Stimulated activated CD4-positive, alpha-beta T cell treated with anti-CD3 and anti-CD28 coated beads, Interleukin-2, amount 100 ng/mL, for 48 hours (primary cell): ENCODE data around the gene TAS2R46.
"Not testable (repeated sequence)": the region's sequence is repeated elsewhere in the genome, so short reads cannot be mapped to it uniquely, and the experiment has no call there.

Experiments
- DNase-seq, 2 donors: peaks; one replicate each; pipeline ENCODE4 v3.0.0-alpha.2; 2020

Gene TAS2R46, protein sequence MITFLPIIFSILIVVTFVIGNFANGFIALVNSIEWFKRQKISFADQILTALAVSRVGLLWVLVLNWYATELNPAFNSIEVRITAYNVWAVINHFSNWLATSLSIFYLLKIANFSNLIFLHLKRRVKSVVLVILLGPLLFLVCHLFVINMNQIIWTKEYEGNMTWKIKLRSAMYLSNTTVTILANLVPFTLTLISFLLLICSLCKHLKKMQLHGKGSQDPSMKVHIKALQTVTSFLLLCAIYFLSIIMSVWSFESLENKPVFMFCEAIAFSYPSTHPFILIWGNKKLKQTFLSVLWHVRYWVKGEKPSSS

DNA sequence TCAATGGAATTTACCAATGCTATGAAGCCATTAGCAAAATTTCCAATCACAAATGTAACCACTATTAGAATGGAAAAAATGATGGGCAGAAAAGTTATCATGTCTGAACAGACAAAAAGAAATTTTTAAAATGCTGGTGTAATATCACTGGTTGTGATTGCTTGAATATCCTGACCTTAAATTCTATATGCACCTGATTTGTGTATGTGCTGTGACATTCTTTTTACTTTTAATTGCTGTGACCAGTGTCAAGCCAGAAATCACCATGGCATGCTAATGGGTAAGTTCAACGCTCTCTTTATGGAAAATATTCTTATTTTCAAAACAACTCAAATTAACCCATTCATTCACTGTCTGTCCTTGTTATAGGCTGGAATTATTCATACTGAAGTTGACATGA, at the start of gene TAS2R46:
TSS of gene TAS2R46 (minus strand) at position 101 of the 400 bp plus-strand sequence. CDS start at position 101, 0 bp downstream.
- DNase-seq: not testable (repeated sequence)

DNA sequence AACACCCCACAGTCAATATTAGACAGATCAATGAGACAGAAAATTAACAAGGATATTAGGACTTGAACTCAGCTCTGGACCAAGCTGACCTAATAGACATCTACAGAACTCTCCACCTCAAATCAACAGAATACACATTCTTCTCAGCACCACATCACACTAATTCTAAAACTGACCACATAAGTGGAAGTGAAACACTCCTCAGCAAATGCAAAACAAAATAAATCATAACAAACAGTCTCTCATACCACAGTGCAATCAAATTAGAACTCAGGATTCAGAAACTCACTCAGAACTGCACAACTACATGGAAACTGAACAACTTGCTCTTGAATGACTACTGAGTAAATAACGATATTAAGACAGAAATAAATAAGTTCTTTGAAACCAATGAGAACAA, 49.1 kb upstream of the TAS2R46 start:
- not testable (repeated sequence) for DNase-seq

DNA sequence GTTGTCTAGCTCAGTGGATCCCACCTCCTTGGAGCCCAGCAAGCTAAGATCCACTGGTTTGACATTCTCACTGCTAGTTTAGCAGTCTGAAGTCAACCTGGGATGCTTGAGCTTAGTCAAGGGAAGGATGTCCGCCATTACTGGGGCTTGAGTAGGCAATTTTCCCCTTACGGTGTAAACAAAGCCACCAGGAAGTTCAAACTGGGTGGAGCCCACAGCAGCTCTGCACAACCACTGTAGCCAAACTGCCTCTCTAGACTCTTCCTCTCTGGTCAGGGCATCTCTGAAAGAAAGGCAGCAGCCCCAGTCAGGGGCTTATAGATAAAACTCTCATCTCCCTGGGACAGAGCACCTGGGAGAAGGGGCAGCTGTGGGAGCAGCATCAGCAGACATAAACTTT, 46.8 kb upstream of the TAS2R46 start:
- DNase-seq: no peak

DNA sequence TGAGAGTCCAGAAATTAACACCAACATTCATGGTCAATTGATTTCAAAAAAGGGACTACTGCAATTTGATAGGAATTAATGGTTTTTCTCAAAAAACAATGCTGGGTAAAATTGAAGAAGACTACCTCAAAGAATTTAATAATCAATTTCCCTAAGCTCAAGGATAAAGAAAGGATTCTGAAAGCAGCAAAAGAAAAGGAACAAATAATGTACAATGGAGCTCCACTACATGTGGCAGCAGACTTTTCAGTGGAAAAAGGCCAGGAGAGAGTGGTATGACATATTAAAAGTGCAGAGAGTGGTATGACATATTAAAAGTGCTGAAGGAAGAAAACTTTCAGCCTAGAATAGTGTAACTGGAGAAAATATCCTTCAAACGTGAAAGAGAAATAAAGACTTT, 45.6 kb upstream of the TAS2R46 start:
- DNase-seq: no peak

DNA sequence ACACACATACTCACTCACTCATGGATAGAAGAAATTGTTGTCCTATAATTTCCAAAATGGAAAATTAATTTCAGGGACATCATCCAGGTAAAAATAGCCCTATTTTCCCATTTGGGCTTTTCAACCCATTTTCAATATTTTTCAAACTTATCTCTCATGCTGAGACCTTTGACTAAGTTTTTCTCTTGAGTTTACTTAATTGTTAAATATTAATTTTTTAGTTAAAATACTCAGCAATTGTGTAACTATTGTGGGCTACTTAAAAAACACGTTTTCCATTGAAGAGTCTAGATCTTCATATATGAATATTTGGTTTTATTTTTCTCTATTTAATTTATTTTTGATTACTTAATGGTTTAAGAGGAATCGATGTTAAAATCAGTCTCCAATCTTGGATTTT, 44.2 kb upstream of the TAS2R46 start:
- no peak for DNase-seq

DNA sequence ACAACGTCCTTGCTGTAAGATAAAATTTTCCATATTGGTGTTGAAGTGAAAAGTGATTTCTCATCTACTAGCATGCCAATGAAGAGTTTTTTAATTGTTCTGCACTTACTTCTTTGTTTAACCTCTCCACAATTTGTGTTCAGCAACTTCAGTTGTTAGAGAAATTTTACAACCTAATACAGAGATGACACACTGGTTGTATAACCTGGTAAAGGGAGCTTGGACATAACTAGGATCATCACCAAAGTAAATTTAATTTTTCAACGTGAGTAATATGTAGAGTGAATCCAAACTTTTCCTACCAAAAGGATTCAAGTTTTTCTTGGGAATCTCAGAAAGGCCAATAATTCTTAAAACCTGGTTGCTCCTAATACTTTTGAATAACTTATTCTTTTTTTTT, 43.5 kb upstream of the TAS2R46 start:
- no peak for DNase-seq

DNA sequence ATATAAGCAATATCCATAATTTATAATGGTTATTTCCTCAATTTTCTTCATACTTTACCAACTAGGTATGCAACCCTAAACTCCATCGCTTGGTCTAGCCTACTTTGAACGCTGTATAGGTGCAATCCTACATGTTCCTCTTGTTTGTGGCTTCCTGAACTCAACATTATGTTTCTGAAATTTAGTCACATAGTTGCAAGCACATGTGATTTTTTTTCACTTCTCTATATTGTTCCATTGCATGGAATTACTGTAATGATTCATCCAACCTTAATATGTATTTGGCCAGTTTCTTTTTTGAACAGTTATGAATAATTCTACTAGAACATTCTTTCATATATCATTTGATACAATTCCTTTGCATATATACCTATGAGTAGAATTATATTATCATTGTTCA, 32.8 kb upstream of the TAS2R46 start:
- DNase-seq: not testable (repeated sequence)

DNA sequence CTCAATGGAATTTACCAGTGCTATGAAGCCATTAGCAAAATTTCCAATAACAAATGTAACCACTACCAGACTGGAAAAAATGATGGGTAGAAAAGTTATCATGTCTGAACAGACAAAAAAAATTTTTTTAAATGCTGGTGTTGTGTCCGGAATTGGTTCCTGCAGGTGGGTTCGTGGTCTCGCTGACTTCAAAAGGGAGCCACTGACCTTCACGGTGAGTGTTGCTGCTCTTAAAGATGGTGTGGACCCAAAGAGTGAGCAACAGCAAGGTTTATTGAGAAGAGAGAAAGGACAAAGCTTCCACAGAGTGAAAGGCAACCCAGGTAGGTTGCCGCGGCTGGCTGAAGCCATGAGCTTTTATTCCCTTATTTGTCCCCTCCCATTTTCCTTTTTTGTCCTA, 30.0 kb upstream of the TAS2R46 start, which contains the start of gene TAS2R43:
TSS of gene TAS2R43 (minus strand) at position 186 of the 400 bp plus-strand sequence. CDS start at position 102, 84 bp downstream.
- DNase-seq: no peak

DNA sequence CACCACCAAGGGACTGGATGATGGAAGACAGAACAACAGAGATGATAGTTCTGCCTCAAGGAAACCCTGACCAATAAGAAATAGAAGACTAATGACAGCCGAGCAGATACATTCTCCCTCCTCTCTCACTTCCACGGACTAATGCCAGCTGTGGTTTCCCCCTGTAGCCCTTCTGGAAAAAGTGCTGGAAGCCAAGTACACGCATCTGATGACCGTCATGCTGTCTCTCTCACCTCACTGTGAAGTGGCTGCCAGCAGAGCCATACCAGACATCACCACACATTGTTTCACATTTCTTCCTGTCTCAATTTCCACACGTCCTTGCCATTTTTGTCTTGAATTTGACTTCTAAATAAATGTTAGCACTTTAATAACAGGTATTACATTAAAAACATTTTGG, 27.2 kb upstream of the TAS2R46 start:
- no peak for DNase-seq

DNA sequence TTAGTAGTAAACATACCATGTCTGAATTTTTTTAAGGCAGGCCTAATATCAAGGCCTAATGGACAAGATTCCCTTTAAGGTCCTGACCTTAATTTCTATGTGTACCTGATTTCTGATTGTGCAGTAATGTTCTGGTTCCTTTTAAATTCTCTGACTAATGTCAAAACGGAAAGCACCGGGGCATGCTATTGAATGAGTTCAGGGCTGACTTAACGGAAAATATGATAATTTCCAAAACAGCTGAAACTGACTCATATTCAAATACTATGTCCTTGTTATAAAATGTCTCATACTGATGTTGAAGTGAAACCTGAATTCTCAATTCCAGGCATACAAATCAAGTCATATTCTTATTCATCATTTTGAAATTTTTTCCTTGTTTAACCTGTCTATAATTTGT, 23.3 kb upstream of the TAS2R46 start:
- no peak for DNase-seq

DNA sequence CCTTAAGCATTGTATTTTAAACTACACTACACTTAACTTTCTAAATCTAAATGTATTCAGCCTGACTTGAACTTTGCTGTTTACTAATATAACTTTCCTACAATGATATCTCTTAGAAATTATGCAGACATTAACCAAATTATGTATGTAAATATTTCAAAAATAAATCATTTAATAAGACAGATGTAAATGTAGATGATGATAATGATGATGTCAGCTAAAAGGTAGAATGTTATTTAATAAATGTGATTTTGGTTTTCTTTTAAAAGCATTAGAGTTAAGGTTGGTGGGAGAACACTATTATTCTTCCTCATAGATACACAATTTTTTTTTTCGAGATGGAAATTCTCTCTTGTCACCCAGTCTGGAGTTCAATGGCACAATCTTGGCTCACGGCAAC, 19.9 kb upstream of the TAS2R46 start:
- no peak for DNase-seq

DNA sequence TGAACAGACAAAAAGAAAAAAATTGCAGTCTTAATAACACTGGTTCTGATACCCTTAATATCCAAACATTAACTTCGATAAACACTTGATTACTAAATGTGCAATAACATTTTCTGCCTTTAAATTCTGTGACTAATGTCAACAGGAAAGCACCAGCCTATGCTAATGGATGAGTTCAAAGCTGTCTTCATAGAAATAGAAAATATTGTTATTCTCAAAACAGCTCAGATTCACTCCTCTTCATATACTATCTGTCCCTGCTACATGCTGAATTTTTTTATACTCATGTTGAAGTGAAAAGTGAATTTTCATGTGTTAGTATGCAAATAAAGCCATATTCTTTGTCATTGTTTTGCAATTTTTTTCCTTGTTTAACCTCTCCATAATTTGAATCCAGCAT, 16.2 kb upstream of the TAS2R46 start:
- DNase-seq: no peak

DNA sequence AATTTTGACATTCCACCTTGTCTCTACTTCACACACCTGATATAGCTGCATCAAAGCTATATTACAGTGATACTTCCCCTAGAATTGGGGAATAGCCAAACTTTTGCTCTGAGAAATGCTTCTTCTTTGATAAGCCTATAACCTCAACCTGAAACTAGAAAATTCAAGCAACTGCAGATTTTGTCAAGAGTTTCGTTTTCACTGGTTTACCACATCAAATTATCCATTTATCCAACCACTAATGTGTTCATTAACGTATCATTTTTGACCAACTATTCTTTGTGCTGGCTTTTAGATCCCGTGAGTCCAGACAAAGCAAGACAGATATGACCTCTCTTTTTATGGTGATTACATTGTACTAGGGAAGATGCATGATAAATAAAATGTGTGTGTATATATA, 13.5 kb upstream of the TAS2R46 start:
- DNase-seq: no peak

DNA sequence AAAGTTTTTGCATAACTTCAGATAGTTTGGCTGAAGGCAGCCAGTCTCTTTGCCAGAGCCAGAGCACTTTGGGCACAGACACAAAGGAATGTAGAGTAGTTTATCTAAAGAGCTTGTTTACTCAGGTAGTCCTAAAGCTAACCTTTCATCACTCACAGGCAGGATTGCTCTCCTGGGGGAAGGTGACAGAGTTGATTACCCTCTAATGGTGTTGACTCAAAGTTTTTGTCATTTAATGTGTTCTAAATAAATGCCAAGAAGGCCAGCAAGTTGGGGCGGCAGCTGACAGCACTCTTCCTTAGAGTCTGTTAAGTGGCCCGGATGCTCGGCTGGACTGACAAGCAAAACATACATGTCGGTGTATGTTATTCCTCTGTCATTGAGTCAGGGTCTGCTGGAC, 9.3 kb upstream of the TAS2R46 start:
- no peak for DNase-seq

DNA sequence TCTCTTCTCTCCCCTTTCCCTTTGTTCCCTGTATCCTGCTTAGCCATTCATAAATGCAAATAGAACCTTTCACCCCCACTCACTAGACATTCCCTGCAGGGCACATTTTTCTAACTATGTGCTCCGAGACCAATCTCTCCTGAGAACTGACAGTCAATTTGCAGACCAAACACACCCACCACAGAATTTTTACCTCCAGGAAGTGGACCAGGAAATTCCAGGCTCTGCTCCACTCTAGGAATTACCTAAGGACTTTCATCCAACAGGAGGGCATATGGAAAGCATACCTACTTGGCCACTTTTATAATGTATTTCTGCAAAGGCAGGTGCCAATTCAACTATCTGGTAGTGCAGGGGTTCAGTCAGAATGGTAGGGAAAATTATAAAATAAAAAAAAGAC, 8.9 kb upstream of the TAS2R46 start:
- no peak for DNase-seq

DNA sequence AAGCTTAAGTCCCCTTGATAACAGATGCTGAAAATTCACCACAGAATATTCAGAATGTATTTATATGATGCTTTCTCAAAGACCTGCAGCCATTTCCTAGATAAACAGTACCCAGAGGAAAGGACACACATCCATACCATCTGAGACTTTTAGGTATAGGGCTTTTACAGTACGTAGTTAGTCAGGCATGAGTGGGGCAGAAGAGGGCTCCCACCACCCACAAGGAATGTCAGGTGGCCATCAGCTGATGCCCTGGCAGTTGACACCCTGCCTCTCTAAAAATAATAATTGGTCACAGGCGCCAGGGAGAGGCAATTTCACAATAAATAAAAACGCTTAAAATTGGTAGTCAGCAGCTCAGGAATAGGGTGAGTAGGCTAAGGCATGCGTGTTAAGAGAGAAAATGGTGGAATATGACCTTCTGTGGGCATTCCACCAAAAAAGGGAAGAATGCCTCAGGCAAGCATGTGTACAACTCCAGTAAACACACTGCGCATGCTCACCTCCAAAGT, 7.8 kb upstream of the TAS2R46 start:
- no peak for DNase-seq

DNA sequence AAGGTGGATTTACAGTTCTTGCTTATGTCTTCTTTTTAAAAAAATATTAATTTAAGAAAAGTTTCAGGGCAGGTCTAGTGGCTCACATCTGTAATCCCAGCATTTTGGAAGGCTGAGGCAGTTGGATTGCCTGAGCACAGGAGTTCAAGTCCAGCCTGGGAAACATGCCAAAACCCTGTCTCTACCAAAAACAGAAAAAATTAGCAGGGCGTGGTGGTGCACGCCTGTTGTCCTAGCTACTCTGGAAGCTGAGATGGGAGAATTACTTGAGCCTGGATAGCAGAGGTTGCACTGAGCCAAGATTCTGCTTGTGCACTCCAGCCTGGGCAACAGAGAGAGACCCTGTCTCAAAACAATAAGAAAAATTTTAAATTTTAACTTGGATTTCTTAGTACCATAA, 5.4 kb upstream of the TAS2R46 start:
- DNase-seq: no peak

DNA sequence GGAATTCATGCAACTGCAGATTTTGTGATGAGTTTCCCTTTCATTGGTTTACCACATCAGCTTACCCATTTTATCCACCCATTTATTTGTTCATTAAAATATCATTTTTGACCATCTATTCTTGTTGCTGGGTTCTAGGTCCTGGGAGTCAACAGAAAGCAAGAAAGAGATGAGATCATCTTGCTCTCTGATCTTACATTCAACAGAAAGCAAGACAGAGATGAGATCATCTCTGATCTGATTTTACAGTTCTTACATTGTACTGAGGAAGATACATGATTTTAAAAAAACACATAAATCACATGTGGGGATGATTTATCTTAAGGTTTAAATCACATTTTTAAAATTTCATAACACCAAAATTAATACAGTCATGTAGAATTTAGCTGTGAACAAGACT, 2.3 kb downstream of the TAS2R46 start:
- no peak for DNase-seq

DNA sequence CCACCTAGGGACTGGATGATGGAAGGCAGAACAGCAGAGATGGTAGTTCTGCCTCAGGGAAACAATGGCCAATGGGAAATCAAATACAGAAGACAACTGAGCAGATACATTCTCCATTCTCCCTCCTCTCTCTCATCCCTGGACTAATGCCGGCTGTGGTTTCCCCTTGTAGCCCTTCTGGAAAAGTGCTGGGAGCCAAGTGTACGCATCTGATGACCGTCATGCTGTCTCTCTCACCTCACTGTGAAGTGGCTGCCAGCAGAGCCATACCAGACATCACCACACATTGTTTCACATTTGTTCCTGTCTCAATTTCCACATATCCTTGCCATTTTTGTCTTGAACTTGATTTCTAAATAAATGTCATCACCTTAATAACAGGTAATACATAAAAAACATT, 3.1 kb downstream of the TAS2R46 start:
- DNase-seq: no peak

DNA sequence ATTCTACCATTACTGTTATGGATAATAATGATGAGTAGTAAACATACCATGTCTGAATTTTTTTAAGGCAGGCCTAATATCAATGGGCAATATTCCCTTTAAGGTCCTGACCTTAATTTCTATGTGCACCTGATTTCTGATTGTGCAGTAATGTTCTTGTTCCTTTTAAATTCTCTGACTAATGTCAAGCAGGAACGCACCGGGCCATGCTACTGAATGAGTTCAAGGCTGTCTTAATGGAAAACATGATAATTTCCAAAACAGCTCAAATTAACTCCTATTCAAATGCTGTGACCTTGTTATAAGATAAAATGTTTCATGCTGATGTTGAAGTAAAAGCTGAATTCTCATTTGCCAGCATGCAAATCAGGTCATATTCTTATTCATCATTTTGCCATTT, 6.8 kb downstream of the TAS2R46 start:
- no peak for DNase-seq

DNA sequence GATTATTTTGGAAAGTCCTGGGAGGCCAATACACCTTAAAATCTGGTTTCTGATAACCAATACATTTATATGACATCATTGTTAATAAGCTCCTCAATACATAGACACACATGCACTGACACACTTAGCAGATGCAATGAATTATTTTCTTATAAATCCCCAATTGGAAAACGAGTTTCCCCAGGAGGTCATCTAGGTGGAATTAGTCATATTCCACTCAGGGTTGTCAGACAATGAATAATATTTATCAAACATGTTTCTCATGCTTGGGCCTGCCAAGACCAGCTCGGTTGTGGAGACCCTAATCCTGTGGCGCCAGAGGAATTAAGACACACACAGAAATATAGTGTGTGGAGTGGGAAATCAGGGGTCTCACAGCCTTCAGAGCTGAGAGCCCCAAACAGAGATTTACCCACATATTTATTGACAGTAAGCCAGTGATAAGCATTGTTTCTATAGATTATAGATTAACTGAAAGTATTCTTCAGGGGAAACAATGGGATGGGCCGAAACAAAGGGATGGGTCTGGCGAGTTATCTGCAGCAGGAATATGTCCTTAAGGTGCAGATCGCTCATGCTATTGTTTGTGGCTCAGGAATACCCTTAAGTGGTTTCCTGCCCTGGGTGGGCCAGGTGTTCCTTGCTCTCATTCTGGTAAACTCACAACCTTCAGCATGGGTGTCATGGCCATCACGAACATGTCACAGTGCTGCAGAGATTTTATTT, 12.1 kb downstream of the TAS2R46 start:
- DNase-seq: not testable (repeated sequence)

DNA sequence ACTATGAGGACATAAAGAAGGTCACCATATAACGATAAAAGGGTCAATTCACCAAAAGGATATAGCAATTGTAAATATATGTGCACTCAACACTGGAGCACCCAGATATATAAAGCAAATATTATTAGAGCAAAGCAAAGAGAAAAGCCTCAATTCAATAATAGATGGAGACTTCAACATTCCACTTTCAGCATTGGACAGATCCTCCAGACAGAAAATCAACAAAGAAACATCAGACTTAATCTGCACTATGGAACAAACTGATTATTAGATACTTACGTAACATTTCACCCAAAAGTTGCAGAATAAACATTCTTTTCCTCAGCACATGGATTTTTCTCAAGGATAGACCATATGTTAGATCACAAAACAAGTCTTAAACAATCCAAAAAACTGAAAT, 20.7 kb downstream of the TAS2R46 start:
- DNase-seq: not testable (repeated sequence)

DNA sequence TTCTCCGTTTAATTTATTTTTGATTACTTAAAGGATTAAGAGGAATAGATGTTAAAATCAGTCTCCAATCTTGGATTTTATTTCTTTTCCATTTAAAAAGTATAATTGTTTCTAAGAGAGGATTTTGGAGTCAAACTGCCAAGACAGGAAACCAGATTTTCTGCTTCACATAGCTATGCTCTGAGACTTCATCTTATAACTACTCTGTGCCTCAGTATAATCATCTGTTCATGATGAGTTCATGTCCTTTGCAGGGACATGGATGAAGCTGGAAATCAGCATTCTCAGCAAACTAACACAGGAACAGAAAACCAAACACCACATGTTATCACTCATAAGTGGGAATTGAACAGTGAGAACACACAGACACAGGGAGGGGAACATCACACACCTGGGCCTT, 21.9 kb downstream of the TAS2R46 start:
- no peak for DNase-seq

DNA sequence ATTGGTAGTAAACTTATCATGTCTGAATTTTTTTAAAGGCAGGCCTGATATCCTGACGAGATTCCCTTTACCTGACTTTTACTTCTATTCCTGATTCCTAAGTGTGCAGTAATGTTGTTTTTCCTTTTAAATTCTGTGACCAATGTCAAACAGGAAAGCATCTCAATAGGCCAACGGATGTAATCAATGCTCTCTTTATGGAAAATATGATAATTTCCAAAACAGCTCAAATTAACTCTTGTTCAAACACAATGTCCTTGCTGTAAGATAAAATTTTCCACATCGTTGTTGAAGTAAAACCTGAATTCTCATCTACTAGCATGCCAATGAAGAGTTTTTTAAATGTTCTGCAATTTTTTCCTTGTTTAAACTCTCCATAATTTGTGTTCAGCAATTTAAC, 22.9 kb downstream of the TAS2R46 start:
- DNase-seq: no peak
